GM18873 (cell line): ENCODE measurements around the gene ABCC9.
"Not testable (repeated sequence)": the region's sequence is repeated elsewhere in the genome, so short reads cannot be mapped to it uniquely, and the experiment has no call there.

ENCODE experiments used
- ATAC-seq: cut with Tn5 transposase; IDR thresholded peaks from one replicate; pipeline ENCODE4 v1.9.1; 2021; ENCODE audit warnings: mild to moderate bottlenecking, moderate library complexity, moderate number of reproducible peaks; ENCODE audit not compliant: unreplicated experiment, low FRiP score

ABCC9 gene

DNA sequence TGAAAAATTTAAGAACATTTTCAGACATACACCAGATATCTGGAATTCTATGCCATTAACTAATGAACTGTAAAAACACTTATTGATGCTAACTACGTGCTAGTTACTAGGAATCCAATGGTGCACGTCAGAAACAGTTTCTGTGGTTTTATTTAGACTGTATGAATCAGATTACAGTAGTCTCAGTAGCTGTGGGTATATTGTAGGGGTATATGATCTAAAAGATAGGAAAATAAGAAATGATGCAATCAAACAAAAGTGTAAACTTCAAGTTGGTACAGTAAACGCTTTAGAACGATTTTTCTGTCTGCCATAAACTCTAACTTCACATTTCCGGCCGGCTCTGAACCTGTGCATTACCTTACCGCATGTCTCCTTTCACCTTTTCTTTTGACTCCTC lies 2.3 kb downstream of the ABCC9 start:
- no peak for ATAC-seq

DNA sequence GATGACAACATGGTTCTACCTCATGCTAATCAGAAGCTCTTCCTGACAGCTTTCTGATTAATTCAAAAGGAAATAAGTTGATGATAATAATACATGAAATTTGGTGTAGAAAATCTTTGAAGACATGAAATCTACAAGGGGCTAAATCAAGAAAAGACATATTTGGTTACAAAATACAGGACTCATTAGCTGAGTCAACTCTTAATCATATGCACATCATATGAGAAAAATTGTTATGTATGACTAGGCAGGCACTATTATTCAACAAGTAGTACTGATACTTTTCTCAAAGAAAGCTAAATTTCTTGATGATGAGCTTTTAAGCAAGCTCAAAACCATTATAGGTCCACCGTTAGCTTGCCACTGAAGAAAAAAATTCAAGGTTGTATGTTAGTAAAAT lies 7.1 kb downstream of the ABCC9 start:
- no peak for ATAC-seq

GRCh38 chr12:21933656-21934055 lies 7.6 kb downstream of the ABCC9 start:
- ATAC-seq, result no peak

DNA sequence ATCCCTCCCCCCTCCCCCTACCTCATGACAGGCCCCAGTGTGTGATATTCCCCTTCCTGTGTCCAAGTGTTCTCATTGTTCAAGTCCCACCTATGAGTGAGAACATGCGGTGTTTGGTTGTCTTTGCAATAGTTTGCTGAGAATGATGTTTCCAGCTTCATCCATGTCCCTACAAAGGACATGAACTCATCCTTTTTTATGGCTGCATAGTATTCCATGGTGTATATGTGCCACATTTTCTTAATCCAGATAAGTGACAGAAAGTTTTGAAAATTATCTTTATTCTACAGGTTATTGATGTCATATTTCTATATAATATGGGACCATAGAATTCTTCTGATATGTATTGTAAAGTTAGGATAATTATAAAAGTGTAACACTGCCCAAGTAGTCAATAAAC lies 11.3 kb downstream of the ABCC9 start:
- ATAC-seq, result not testable (repeated sequence)

- ATAC-seq, result no peak
These were observed 15.8 kb downstream of the ABCC9 start for GRCh38 chr12:21925296-21925913.

GRCh38 chr12:21921436-21921835 lies 19.8 kb downstream of the ABCC9 start:
- ATAC-seq, result no peak

DNA sequence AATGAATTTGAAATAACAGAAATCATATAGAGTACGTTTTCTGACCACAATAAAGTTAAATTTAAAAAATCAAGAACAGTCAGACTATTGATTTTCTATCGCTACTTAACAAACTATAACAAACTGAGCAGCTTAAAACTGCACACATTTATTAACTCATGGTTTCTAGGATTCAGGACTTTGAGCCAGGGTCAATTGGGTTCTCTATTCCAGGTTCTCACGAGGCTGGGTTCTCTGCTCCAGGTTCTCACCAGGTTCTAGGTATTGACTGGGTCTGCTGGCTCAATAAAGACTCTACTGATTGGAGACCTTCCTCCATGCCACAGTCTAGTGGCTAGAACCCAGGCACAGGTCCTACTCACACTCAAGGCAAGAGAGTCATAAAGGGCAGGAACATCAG lies 22.8 kb downstream of the ABCC9 start:
- no peak for ATAC-seq

GRCh38 chr12:21913823-21914222 lies 27.4 kb downstream of the ABCC9 start:
- ATAC-seq, result no peak

DNA sequence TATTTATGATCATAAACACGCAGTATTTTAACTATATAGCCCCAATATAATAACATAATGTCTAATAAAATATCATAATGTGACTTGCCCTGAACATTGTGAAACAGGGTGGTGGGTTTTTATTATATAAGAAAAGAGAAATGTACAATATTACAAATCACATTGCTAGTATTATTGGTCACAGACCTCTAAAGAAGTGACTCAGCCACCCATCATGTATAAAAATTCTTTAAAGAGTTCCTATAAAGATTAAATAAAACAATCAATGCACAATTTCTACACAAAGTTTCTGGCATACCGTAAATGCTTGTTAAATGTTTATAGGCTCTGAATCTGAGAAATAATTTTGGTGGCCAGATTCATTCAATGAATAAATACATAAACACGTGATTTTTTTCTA lies 28.9 kb downstream of the ABCC9 start:
- no peak for ATAC-seq

- ATAC-seq, result no peak
These were observed 29.4 kb downstream of the ABCC9 start for GRCh38 chr12:21911832-21912231.

DNA sequence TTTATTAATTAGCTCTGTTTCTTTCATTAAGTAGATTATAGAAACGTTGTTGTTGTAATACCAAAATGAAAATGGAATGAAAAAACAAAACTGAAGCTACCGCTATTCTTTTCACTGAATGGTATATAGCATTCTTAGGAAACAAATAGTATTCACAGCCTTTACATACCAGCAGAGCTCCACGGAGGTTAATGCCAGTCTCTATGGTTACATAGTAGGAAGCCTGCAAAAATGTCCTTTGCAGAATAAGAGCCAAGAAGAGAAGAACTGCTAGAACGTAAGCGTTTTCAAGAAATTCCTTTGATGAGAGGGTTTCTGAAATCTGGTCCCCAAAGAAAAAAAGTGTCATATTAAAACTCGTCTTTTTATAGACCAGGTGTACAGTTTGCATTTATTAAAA lies 30.6 kb downstream of the ABCC9 start:
- no peak for ATAC-seq

DNA sequence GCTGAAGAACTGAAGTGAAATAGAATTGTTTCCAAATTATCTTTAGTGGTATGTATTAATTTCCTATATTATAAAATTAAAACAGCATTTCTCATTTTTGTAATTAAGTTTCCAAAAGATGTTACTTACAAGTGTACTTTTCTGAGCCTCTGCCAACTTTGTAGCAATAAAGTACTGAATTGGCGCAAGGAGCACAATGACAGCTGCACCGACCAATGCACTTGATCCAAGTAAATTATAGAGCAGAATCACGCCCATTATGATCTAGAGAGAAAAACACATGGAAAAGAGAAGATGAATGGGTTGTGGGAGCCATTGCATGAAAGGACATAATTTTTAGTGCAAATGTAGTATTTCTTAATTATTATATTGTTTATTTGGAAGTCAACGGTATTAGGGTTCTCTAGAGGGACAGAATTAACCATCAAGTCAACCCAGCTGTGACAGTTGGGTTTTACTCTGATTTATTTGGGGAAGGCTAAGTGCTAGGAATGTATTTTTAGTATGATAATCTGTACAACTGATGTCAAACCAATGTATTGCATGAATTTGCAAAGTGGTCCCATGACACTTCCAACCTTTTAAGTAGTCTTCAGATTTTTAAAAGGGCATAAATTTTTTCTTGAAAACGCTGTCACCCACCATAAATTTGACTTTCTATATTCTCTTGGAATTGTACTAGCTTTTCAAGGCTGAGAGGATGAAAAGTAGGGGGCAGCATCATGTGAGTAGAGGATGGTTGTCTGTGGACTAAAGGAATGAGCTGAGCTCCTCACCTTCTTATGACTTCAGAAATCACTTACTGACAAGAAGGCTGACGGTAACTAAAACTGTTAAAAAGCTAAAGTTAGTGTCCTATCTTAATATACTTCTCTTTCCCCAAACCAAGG lies 33.0 kb downstream of the ABCC9 start:
- ATAC-seq, result no peak

DNA sequence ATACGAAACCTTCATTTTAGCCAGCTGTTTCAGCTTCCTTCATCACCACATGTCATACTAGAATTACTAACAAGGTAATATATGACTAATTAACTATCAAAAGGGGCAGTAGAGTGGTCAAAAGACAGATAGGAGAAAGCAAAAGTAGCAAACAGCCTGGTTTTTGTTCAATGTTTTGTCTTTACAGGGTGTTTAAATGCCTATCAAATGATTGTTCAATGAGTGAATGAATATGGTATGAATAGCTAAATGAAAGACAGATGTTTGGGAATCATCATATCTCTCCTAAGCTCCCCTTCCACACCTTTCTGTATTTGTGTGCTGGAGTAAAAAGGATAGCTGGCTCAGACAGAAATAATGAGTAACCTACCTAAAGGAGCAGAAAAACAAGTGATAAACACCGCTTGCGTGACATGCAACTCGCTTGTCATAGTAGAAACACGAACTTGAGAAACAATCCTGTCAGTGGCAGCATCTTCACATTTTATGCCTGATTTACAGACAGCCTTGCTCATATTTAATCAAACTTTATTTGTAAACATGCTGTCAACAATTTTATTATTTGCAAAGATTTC lies 34.2 kb downstream of the ABCC9 start:
- peak; percentile 78 for ATAC-seq

DNA sequence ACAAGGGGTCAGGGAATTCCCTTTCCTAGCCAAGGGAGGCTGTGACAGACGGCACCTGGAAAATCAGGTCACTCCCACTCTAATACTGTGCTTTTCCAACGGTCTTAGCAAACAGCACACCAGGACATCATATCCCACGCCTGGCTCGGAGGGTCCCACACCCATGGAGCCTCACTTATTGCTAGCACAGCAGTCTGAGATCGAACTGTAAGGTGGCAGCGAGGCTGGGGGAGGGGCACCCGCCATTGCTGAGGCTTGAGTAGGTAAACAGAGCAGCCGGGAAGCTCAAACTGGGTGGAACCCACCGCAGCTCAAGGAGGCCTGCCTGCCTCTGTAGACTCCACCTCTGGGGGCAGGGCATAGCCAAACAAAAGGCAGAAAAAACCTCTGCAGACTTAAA lies 41.7 kb downstream of the ABCC9 start:
- not testable (repeated sequence) for ATAC-seq

GRCh38 chr12:21895651-21896050 lies 45.6 kb downstream of the ABCC9 start:
- ATAC-seq, result no peak

- ATAC-seq, result no peak
These were observed 46.2 kb downstream of the ABCC9 start for GRCh38 chr12:21894792-21895595.

DNA sequence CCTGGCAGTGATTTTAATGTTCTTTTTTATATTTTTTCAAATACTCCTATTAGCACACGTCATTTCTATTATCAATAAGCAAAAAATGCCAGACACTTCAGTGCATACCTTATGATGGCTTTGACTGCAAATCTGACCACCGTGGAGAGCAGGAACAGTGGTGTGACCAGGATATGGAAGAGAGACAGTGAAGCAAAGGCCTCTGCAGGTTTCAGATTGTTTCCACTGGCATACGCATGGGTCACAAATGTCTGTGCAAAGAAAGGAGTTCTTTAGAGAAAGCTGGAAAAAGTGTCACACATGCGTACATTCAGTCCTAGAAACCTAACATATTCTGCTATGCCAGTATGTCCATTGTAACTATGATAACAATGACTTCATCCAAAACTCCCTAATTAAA lies 47.3 kb downstream of the ABCC9 start:
- ATAC-seq, result no peak

GRCh38 chr12:21892341-21892740 lies 48.9 kb downstream of the ABCC9 start:
- no peak for ATAC-seq

DNA sequence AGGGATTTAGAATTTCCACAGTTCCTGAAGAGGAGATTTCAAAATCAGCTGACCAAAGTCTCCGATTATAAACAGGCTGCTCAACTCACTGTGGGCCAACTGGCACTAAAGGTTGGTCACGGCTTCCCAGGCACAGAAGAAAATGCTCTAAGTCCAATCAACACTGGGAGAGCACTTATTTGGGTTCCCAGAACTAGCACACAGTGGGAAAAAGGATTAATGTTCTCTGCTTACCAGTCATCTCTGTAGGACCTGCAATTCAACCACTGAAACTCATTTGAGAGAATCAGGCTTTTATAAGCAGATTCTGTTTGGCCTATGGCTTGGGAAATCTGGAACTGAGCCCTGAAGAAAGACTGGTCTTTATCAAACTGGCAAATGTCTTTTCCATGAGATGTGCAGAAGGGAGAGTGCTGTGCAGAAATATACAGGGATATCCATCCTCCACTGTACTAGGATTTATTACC lies 49.4 kb downstream of the ABCC9 start:
- no peak for ATAC-seq

- ATAC-seq, result no peak
These were observed 52.9 kb downstream of the ABCC9 start for GRCh38 chr12:21888276-21888863.
